Lower leg skin (tissue), 3 donors: ENCODE results near the gene WBP2.

Source experiments
- POLR2A ChIP-seq, 2 donors: fragments of 450-650 bp; IDR thresholded peaks; one replicate each; pipeline ENCODE4 v1.6.1; 2016 to 2017; ENCODE audit warnings: antibody characterized with exemption in 2 of 2, mild to moderate bottlenecking in 1 of 2, moderate library complexity in 1 of 2
- TF ChIP-seq, protein P1 (sequence below), 3 donors: fragments of 450-650 bp; IDR thresholded peaks; one replicate each; pipeline ENCODE4 v1.5.1; 2016; ENCODE audit warnings: antibody characterized with exemption in 3 of 3, mild to moderate bottlenecking in 3 of 3, moderate library complexity in 2 of 3

DNA sequence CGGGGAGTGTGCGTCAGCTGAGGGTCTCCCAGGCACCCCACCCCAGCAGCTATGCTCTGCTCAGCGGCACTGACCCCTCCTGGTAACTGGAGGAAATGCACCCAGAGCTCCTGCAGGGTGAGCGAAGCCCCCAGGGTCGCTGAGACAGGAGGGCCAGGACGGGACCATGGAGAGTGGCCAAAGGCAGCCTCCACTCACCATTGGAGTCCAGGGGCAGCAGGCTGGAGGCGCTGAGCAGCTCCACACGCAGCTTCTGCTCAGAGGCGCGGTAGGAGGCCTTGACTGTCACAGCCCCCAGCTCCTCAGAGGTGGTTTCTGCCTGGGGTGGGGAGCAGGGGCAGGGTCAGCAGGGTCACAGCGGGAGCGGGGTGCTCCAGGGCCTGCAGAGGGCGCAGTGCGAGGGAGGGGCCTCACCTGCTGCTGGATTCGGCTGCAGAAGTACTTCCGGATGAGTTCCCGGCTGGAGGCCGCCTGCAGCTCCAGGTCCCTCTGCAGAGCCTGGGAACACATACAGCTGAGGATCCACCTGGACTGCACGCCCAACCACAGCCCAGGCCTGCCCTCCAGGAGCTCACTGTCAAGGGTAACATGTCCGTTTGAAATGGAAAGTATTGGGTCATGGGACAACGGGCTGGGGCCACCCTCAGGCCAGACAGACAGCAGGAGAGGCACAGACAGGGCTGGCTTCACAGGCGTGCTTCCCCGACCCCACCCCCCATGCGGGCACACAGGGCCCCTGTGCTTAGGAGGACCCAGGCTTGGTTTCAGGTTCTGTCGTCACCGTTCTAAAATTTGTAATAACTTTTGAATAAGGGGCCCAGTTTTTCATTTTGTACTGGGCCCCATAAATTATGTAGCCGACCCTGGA, 24.7 kb downstream of the WBP2 start:
- TF ChIP-seq, protein P1, sequence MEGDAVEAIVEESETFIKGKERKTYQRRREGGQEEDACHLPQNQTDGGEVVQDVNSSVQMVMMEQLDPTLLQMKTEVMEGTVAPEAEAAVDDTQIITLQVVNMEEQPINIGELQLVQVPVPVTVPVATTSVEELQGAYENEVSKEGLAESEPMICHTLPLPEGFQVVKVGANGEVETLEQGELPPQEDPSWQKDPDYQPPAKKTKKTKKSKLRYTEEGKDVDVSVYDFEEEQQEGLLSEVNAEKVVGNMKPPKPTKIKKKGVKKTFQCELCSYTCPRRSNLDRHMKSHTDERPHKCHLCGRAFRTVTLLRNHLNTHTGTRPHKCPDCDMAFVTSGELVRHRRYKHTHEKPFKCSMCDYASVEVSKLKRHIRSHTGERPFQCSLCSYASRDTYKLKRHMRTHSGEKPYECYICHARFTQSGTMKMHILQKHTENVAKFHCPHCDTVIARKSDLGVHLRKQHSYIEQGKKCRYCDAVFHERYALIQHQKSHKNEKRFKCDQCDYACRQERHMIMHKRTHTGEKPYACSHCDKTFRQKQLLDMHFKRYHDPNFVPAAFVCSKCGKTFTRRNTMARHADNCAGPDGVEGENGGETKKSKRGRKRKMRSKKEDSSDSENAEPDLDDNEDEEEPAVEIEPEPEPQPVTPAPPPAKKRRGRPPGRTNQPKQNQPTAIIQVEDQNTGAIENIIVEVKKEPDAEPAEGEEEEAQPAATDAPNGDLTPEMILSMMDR (IDR thresholded peaks at IDR 0.05): no peak
- TF ChIP-seq POLR2A (IDR thresholded peaks at IDR 0.05): no peak
